Activated CD4-positive, CD25-positive, alpha-beta regulatory T cell treated with anti-CD3 and anti-CD28 coated beads, Interleukin-2, amount 50 U/mL, for 72 hours (primary cell): ENCODE data around the gene FRMD1.

Source experiments
- DNase-seq: peaks from one replicate; pipeline ENCODE4 v3.0.0; 2021

FRMD1 gene

DNA sequence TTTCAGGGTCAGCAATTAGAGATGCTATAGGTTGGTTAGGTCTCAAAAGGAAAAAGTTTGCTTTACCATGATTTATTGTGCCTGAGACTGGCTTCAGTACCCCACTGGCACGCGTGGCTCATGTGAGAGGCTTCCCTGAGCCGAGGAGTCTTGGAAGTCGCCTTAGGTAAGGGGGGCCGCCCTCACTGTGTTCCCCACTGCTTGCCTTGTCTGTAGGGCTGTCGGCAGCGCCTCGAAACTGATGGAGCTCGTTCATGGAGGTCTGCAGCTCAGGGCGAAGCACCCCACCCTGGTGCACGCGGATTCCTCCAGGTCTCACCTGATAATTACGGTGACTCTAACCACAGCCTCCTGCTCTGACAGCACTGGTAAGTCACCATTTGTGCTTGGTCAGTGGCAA is 39.2 kb downstream of the FRMD1 start:
- DNase-seq = no peak

GRCh38 chr6:168039301-168039700 is 39.7 kb downstream of the FRMD1 start:
- no peak for DNase-seq

DNA sequence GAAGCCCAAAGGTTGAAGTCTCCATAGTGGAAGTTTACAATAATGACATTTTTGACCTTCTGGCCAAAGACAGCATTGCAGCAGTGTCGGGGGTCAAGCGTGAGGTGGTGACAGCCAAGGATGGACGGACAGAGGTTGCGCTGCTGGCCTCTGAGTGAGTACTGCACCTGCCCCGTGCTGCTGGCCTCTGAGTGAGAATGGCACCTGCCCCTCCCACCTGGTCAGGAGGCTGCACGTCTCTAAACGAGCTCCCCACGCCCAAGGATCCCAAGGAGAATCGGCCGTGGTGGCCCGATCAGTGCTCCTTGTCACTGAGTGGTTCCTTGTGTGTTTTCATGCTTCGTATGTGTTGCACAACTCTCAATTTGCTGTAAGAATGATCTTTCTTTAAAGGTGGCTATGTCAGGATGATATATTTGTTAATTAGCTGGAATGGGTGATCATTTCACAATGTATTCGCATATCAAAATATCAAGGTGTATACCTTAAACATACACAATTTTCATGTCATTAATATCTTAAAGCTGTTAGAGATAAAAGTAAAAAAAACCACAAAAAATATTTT is 40.4 kb downstream of the FRMD1 start:
- no peak for DNase-seq

DNA sequence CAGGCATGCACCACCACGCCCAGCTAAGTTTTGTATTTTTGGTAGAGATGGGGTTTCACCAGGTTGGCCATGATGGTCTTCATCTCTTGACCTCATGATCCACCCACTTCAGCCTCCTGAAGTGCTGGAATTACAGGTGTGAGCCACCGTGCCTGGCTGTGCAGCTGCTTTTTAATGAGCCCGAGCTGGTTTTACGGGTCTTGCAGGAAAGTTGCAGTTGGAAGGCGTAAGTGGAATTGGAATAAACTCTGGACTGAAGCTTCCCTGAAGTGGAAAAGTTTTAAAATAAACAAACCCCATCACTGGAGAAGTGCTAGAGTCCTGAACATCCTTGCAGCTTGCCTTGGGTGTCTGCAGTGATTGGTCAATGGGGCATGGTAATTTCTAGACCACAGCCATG is 41.2 kb downstream of the FRMD1 start:
- no peak for DNase-seq

GRCh38 chr6:168037242-168037641 is 41.8 kb downstream of the FRMD1 start:
- DNase-seq = no peak

DNA sequence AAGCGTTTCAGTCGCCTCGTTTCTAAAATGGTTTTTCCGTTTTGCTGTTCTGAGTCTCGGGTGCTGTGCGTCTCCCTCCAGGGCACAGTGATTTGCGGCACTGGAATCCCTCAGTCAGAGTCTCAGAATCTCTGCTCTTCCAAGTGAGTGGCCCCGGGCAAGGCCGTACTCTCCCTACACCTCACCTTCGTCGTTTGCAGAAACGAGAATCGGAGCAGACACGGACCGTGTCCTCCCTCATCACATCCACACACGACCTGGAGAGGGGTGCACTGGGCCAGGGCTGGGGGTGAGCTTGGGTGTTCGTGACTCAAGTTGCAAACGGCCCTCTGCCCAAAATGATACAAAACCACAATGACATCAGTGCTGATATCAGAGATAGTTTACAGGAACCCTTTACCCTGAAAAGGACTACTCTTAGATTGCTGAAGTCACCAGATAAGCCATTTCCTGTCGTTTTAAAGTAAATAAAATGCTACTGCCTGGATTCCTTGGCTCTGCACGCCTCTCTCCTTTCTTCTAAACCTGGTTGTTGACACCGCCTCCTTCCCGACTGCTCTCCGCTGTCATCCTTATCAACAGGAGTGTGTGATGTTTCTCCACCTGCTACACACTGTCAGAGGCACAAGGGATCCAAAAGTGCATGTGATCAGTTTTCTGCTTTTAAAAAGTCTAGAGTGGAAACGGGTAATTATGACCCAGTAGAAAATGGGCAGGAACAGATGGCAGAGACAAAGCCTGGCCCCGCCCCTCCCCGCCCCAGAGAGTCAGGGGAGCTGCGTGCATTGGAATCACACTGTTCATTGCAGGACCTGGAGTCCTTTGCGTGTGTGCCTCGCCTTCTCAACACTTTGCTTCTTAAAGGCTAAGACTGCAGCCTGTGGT is 43.1 kb downstream of the FRMD1 start:
- no peak for DNase-seq

DNA sequence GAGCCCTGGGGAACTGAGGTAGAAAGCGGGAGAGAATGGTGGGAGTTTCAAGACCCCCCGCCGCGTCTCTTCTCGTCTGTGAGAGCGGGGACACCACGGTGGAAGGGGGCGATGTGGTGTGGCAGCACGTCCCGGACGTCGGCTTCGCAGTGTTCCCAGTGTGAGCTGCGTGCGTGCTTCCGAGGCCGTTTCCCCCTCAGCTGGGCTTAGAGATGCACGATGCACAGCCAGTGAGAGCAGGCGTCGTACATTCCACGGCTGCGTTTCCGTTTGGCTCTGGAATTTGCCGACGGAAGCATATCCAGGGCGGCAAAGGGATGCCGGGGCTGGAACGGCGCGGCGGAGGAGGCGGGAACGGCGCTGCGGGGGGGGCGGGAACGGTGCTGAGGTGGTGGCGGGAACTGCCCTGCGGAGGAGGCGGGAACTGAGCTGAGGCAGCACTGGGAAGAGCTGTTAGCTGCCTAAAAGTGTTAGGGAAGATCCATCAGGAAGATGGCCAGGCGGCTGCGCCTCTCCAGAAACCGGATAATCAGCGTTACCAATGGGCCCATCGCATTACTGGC is 43.8 kb downstream of the FRMD1 start:
- no peak for DNase-seq

DNA sequence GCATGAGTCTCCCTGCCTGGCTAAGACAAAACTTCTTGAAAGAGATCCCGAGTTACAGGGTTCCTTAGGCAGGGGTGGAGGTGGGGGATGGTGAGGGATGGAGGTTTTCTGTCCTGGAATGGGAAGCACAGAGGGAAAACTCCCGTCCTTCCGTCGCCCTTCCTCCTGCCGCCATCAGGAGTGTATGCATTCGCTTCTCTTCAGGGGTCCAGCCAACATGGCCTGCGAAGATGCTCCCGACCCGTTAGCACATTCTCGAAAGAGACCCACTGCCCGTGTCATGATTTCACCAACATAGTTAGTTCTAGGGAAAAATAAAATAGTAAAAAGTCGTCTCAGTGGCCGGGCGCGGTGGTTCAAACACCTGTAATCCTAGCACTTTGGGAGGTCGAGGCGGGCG is 44.5 kb downstream of the FRMD1 start:
- no peak for DNase-seq

DNA sequence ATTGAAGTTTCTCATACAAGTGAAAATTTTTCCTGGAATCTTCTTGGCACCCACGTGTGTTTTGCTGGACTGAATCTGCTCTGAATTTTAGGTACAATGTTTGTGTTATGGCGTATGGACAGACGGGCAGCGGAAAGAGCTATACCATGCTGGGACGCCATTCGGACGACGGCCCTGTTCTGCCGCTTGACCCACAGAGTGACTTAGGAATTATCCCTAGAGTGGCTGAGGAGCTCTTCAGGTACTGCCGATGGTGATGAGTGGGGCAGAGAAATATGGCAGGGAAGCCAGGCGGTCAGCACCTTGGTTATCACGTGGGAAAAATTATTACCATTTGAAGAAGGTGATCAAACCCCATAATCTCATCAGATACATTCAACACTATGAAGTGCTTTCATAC is 45.2 kb downstream of the FRMD1 start:
- no peak for DNase-seq

GRCh38 chr6:168032005-168032760 is 46.8 kb downstream of the FRMD1 start:
- no peak for DNase-seq

DNA sequence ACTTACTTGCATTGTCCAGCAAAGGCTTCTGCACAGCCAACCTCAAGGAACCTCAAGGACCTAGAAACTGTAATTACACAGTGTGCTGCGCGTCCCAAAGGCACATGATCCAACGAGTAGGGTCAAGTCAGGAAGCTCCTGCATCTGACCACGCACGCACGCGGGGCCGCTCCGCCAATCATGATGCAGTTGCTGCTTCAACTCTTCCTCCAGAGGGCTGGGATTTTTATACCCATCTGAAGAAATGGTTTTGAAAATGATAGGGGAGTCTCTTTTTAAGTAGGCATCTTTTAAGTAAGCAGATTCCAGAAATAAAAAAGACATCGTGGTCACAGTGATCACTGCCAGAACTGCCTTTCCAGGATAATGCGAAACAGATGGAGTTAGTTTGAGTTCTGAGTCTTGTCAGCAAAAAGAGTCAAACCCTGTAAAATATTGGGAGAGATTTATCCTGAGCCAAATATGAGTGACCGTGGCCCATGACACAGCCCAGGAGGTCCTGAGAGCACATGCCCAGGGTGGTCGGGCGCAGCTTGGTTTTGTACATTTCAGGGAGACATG is 47.5 kb downstream of the FRMD1 start:
- DNase-seq = no peak

- no peak for DNase-seq
Observed at GRCh38 chr6:168030908-168031307, 48.1 kb downstream of the FRMD1 start.

DNA sequence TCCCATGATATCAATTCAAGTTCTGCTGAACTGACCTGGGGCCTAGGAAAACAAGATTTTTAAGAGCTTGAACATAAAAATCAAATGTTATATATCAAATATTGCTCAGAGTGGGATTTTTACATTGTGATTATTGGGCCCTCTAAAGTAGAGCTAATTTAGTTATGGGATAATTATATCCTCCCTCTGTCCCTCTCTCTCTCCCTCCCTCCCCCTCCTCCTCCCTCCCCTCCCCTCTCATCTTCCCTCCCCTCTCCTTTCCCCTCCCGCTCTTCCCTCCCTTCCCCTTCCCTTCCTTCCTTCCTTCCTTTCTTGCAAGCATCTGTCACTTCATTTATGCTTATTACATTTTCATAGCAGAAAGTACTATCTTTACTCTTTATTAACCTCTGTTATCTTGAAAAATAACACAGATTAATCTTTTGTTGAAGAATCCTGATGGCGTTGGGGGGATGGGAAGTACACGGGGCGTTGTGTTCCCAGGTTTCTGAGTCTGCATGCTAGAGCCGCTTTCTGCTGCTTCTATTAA is 48.7 kb downstream of the FRMD1 start:
- DNase-seq = no peak

DNA sequence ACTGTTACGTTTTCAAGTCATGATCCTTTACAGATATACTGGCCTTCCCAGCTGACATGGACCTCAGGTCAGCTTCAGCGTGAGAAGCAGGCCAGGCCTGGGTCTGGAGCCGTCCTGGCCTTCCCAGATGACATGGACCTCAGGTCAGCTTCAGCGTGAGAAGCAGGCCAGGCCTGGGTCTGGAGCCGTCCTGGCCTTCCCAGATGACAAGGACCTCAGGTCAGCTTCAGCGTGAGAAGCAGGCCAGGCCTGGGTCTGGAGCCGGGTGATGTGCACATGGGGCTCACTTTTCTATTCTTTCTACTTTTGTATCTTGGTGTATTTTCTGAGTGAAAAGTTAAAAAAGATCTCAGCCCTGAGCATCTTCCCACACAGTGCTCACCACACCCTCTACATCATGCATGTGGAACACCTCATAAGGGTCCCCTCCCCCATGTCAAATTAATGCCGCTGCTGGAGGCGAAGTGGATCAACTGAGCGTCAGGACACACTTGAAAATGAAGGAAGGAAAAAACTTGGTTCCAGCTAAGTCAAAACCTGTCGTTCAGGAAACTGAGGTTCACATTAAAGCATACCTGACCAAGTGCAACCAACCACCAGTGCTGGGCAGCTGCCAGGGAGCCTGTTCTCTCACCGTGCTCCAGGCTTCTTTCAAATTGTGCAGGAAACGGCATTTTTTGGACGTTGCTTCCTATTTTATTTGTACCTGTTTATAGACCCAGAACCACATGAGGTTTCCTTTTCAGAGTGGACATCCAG is 49.4 kb downstream of the FRMD1 start:
- no peak for DNase-seq

GRCh38 chr6:168028181-168028580 is 50.8 kb downstream of the FRMD1 start:
- DNase-seq = no peak

GRCh38 chr6:168027521-168027920 is 51.5 kb downstream of the FRMD1 start:
- DNase-seq = no peak

- DNase-seq = no peak
Observed at GRCh38 chr6:168026925-168027324, 52.1 kb downstream of the FRMD1 start.

DNA sequence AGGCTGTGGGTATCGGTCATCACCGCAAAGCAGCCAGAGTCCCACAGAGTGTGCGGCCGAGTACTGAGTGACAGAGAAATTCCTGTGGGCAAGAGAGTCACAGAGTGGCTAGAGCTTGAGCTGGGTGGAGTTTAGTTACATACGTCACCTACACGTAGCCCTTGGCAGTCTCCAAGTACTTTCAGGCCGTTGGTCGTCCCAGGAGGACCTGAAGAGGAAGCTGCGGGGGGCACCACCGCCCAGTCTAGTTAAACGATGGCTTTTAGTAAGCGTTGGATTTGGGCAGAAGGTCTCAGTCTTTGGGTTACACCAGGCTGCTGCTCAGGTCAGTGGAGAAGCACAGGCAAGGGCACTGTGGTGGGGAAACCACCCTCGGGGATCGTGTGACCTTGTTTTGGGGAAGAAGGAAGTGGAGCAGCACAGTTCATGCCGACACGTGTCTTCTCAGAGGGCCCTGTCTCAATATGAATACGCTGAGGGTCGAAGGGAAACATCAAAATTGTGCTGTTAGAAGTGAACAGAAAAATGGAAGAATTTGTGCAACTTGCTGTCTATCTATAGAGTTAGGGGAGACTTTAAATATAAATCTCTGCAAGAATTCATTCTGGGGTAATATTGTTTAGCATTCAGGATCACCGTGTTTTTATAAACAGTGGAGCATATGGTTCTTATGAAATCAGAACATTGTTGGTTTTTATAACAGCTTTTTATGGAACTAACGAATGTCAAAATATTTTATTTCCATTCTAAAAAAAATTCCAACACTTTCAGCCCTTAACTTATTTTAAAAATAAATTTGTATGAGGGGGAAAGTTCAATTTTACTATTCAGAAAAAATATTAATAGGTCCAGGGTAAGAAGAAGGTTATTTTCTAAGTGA is 52.9 kb downstream of the FRMD1 start:
- DNase-seq = no peak

- DNase-seq = no peak
Observed at GRCh38 chr6:168024951-168025510, 54.0 kb downstream of the FRMD1 start.

- DNase-seq = no peak
Observed at GRCh38 chr6:168022488-168023321, 56.3 kb downstream of the FRMD1 start.
